ENCODE results near the gene SEC11C.
A peak's percentile ranks its signal among the peaks of the same experiment; 100 is the strongest.

The SEC11C gene

GRCh38 chr18:59101830-59102414, 37.8 kb upstream of the SEC11C start:
- ChIA-PET CTCF (interaction anchor here (1.0 kb wide), 1 partner anchor 18 kb away, joined by 3 read pairs; no protein-coding TSS in a partner anchor), POLR2A (no interaction called here)
- no peak overlapping the region for H3K4me3 ChIP-seq (ENCODE audit: low read depth, low read length)
- TF ChIP-seq, protein P1, sequence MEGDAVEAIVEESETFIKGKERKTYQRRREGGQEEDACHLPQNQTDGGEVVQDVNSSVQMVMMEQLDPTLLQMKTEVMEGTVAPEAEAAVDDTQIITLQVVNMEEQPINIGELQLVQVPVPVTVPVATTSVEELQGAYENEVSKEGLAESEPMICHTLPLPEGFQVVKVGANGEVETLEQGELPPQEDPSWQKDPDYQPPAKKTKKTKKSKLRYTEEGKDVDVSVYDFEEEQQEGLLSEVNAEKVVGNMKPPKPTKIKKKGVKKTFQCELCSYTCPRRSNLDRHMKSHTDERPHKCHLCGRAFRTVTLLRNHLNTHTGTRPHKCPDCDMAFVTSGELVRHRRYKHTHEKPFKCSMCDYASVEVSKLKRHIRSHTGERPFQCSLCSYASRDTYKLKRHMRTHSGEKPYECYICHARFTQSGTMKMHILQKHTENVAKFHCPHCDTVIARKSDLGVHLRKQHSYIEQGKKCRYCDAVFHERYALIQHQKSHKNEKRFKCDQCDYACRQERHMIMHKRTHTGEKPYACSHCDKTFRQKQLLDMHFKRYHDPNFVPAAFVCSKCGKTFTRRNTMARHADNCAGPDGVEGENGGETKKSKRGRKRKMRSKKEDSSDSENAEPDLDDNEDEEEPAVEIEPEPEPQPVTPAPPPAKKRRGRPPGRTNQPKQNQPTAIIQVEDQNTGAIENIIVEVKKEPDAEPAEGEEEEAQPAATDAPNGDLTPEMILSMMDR (IDR thresholded peaks at IDR 0.05; ENCODE audit: insufficient read depth, low read length, missing control alignments): no peak
- DNase-seq (ENCODE audit: low read depth, low spot score): no peak

DNA sequence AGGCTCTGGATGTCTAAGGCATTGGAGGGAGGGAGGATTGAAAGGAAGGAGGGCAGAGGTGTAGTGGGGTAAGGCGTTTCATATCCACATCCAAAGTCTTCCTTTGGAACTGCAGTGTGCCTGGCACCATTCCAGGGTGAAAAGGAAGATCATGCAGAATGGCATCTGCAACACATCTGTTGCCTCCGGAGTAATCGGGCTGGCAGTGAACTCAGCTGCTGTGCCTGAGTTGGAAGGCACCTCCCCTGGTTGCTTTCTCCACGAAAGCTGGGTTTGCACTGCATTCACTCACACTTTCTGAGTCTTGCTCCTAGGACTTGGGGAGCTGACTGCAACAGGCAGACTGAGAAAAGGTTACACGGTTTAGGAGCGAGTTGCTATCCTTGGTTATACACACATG, 30.3 kb upstream of the SEC11C start:
- DNase-seq (ENCODE audit: low read depth, low spot score): no peak
- no peak overlapping the region for H3K4me3 ChIP-seq (ENCODE audit: low read depth, low read length)
- TF ChIP-seq, protein P1 (IDR thresholded peaks at IDR 0.05; ENCODE audit: insufficient read depth, low read length, missing control alignments): no peak
- ChIA-PET POLR2A (no interaction called here), CTCF (interaction anchor here (6.5 kb wide), 1 partner anchor 23 kb away, joined by 34 read pairs; no protein-coding TSS in a partner anchor)

GRCh38 chr18:59114160-59114559, 25.5 kb upstream of the SEC11C start:
- ChIA-PET CTCF (interaction anchor here (1.6 to 6.5 kb wide), 2 partner anchors 28 to 288 kb away, joined by 6 to 34 read pairs; no protein-coding TSS in a partner anchor), POLR2A (interaction anchor here (1.1 kb wide), 1 partner anchor 9 kb away, joined by 4 read pairs; no protein-coding TSS in a partner anchor)
- DNase-seq (ENCODE audit: low read depth, low spot score): no peak
- H3K4me3 ChIP-seq (ENCODE audit: low read depth, low read length): no peak overlapping the region
- TF ChIP-seq, protein P1 (IDR thresholded peaks at IDR 0.05; ENCODE audit: insufficient read depth, low read length, missing control alignments): no peak

DNA sequence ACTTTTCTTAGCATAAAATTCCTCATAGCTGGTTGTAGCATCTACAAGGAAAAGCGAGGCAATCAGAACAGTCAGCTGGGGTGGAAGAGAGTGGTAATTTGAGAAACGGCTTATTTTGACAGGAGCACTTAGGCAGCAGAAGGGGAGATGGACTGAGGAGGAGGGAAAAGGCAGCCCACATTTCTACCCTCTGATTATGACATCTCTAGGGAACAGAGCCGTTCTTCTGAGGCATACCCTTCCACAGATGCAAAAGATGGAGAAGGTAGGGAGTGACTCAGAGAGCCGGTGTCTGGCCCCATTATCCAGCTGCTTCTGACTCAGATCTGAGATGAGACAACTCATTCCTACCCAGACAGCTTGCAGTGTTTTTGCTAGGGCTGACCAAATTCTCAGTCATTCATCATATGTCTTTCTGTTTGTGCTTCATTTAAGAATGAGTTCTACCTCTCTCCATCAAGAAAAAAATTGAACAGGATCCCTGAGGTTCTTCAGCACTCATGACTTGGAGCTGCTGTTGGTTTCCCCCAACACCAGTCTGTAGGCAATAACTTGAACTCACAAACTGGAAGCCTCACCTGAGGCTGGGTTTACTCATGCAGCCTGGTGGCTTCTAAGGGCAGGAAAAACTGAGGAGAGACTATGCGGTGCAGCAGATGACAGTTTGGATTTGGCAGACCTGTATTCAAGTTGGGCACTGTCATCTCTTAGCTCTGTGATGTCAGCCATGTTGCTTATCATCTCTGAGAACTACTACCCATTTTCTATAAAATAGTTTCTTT, 15.9 kb upstream of the SEC11C start:
- POLR2A ChIA-PET: interaction anchor here (1.3 kb wide), 1 partner anchor 9 kb away, joined by 4 read pairs; no protein-coding TSS in a partner anchor
- peak; percentile 65 for DNase-seq (ENCODE audit: low read depth, low spot score)
- no peak overlapping the region for H3K4me3 ChIP-seq (ENCODE audit: low read depth, low read length)
- CTCF ChIA-PET: interaction anchor here (0.7 to 1.4 kb wide), 5 partner anchors 38 to 54 kb away, joined by 3 to 8 read pairs (median 4); no protein-coding TSS in a partner anchor
- TF ChIP-seq, protein P1 (IDR thresholded peaks at IDR 0.05; ENCODE audit: insufficient read depth, low read length, missing control alignments): no peak

DNA sequence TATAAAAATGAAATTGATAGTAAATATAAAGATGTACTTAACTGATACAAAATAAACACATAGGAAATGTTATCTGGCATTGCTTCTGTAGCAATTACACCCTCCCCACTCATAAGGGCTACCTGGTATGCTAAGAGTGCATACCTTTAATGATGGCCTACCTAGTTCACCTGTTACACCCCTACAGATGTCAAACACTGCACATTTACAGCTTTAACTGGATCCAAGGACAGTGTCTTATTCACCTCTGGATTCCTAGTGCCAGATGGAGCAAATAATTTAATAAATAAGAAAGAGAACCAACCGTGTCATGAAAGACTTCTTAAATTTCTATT, 15.3 kb upstream of the SEC11C start:
- ChIA-PET CTCF (interaction anchor here (0.7 to 1.4 kb wide), 4 partner anchors 39 to 55 kb away, joined by 3 to 8 read pairs (median 5); no protein-coding TSS in a partner anchor), POLR2A (interaction anchor here (1.3 kb wide), 1 partner anchor 10 kb away, joined by 4 read pairs; no protein-coding TSS in a partner anchor)
- H3K4me3 ChIP-seq (ENCODE audit: low read depth, low read length): no peak overlapping the region
- TF ChIP-seq, protein P1 (IDR thresholded peaks at IDR 0.05; ENCODE audit: insufficient read depth, low read length, missing control alignments): no peak
- DNase-seq (ENCODE audit: low read depth, low spot score): no peak

DNA sequence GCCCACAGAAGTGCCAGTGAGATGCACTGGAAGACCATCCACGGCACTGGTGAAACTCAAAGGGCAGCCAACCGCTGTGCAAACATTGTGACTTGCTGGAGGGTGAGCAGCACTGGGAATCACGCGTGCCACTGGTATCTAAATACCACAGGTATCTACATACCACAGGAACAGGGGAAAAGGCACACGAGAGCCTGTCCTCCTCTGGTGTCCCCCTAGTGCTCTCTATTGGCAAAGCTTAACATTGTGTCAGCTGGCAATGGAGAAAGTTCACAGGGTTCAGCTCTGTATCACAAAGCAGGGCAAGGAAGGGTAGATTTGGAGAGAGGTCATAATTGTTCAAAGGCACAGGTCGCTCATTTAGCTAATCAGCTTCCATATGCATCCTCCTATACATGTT, 12.6 kb upstream of the SEC11C start:
- ChIA-PET CTCF (interaction anchor here (1.2 to 1.4 kb wide), 2 partner anchors 23 to 181 kb away, joined by 3 read pairs; no protein-coding TSS in a partner anchor), POLR2A (no interaction called here)
- no peak for DNase-seq (ENCODE audit: low read depth, low spot score)
- H3K4me3 ChIP-seq (ENCODE audit: low read depth, low read length): no peak overlapping the region
- TF ChIP-seq, protein P1 (IDR thresholded peaks at IDR 0.05; ENCODE audit: insufficient read depth, low read length, missing control alignments): no peak

Data from AG04449 (cell line).